Measurements from ENCODE around the gene VAMP8.
"Not testable (repeated sequence)": the region's sequence is repeated elsewhere in the genome, so short reads cannot be mapped to it uniquely, and the experiment has no call there.

The VAMP8 gene

GRCh38 chr2:85599468-85600234, 22.3 kb downstream of the VAMP8 start:
- DNase-seq (ENCODE audit: low read depth) = no peak
- no peak overlapping the region for H3K4me3 ChIP-seq (ENCODE audit: low read depth, low read length)
- TF ChIP-seq CTCF (conservative IDR thresholded peaks at IDR 0.05; ENCODE audit: low read depth, low read length) = no peak

- no peak for TF ChIP-seq CTCF (conservative IDR thresholded peaks at IDR 0.05; ENCODE audit: low read depth, low read length)
- no peak for DNase-seq (ENCODE audit: low read depth)
- H3K4me3 ChIP-seq (ENCODE audit: low read depth, low read length) = no peak overlapping the region
These were observed 22.8 kb downstream of the VAMP8 start for GRCh38 chr2:85600235-85600575.

GRCh38 chr2:85600951-85601770, 23.8 kb downstream of the VAMP8 start:
- no peak for TF ChIP-seq CTCF (conservative IDR thresholded peaks at IDR 0.05; ENCODE audit: low read depth, low read length)
- H3K4me3 ChIP-seq (ENCODE audit: low read depth, low read length) = peak overlapping the region; percentile 96
- DNase-seq (ENCODE audit: low read depth) = no peak

- peak; percentile 59 for DNase-seq (ENCODE audit: low read depth)
These were observed 24.5 kb downstream of the VAMP8 start for GRCh38 chr2:85601771-85602475.

GRCh38 chr2:85602476-85603234, 25.3 kb downstream of the VAMP8 start, which contains the start of gene TMEM150A:
Gene TMEM150A, minus strand, starts transcription at chr2:85602698. Its CDS starts 750 bp downstream, at chr2:85601948.
- DNase-seq (ENCODE audit: low read depth) = peak; percentile 91
- peak within 1 kb of the TSS; percentile 96 for H3K4me3 ChIP-seq (ENCODE audit: low read depth, low read length)
- TF ChIP-seq CTCF (conservative IDR thresholded peaks at IDR 0.05; ENCODE audit: low read depth, low read length) = peak; percentile 11

More at GRCh38 chr2:85601771-85602475, 24.5 kb downstream of the VAMP8 start:
- H3K4me3 ChIP-seq (ENCODE audit: low read depth, low read length) = peak overlapping the region; percentile 96
- TF ChIP-seq CTCF (conservative IDR thresholded peaks at IDR 0.05; ENCODE audit: low read depth, low read length) = no peak

GRCh38 chr2:85604133-85604444, 26.7 kb downstream of the VAMP8 start:
- DNase-seq (ENCODE audit: low read depth); H3K4me3 ChIP-seq (ENCODE audit: low read depth, low read length): not testable (repeated sequence)

All from choroid plexus epithelial cell (primary cell).